Measurements from ENCODE around the gene HEMK1.

HEMK1 gene

DNA sequence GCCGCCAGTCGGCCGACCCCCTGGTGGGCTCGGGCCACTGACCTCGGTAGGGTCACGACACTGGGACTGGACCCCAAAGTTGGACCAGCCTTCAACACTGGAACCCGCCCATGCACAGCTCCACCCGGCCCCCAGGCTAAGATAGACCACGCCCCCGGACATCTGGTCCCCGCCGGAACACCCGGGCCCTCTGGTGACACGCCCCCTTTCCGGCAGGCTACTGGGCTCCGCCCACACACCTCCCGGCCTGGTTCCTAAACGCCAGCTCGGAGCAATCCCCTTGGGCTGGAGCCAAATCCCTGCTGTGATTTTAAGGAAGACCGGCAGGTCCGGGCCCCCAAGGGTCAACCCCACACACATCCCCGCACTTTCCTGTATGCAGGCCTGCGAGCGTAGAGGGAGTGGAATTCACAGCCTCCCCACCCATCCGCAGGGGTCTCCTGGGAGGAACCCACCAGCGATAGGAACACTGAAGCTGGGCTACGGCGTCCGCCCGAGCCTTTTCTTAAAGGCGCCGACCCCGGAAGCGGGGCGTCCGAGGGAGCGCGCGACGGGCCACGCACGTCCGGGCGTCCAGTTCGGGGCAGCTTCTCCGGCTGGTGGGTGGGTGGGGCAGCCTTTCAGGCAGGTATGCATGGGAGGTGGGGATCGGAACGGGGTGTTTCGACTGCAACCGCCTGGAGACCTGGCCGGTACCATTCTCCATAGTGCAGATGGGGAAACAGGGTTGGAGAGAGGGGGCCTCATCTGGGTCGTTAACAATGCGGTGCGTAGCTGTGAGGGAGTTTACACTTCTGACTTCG lies at the start of gene HEMK1:
TSS of gene HEMK1 (plus strand) at position 576 of the 803 bp plus-strand sequence. CDS start 1,583 bp downstream, outside the sequence.
- TF ChIP-seq, protein P1, sequence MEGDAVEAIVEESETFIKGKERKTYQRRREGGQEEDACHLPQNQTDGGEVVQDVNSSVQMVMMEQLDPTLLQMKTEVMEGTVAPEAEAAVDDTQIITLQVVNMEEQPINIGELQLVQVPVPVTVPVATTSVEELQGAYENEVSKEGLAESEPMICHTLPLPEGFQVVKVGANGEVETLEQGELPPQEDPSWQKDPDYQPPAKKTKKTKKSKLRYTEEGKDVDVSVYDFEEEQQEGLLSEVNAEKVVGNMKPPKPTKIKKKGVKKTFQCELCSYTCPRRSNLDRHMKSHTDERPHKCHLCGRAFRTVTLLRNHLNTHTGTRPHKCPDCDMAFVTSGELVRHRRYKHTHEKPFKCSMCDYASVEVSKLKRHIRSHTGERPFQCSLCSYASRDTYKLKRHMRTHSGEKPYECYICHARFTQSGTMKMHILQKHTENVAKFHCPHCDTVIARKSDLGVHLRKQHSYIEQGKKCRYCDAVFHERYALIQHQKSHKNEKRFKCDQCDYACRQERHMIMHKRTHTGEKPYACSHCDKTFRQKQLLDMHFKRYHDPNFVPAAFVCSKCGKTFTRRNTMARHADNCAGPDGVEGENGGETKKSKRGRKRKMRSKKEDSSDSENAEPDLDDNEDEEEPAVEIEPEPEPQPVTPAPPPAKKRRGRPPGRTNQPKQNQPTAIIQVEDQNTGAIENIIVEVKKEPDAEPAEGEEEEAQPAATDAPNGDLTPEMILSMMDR (IDR thresholded peaks at IDR 0.05; ENCODE audit: insufficient read depth, low read depth, low read length, missing control alignments): no peak
- DNase-seq (ENCODE audit: low read depth): peak; percentile 92
- H3K4me3 ChIP-seq (ENCODE audit: low read length): peak within 1 kb of the TSS; percentile 95

DNA sequence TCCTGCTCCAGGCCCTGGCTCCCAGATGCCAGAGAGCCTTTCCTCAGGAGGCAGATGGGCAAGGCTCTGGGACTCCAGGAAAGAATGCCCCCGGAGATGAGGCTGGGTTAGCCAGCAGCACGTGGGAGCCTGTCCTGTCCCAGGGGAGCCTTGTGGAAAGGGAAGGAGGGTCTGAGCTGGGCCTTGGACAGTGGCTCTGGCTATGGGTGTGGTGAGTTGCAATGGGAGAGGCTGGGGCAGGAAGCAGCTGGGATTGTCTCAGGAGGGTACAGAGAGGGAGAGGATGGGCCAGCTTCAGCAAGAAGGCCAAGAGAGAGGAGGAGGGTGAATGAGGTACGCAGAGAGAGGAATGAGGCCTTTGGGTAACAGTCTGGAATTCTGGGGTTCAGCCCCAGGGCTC lies 48.5 kb upstream of the HEMK1 start:
- no peak for DNase-seq (ENCODE audit: low read depth)
- no peak overlapping the region for H3K4me3 ChIP-seq (ENCODE audit: low read length)
- TF ChIP-seq, protein P1 (IDR thresholded peaks at IDR 0.05; ENCODE audit: insufficient read depth, low read depth, low read length, missing control alignments): no peak

- TF ChIP-seq, protein P1 (IDR thresholded peaks at IDR 0.05; ENCODE audit: insufficient read depth, low read depth, low read length, missing control alignments): no peak
- H3K4me3 ChIP-seq (ENCODE audit: low read length): no peak overlapping the region
- DNase-seq (ENCODE audit: low read depth): no peak
These were observed 47.8 kb upstream of the HEMK1 start for GRCh38 chr3:50521572-50521971.

- no peak for DNase-seq (ENCODE audit: low read depth)
- H3K4me3 ChIP-seq (ENCODE audit: low read length): no peak overlapping the region
- TF ChIP-seq, protein P1 (IDR thresholded peaks at IDR 0.05; ENCODE audit: insufficient read depth, low read depth, low read length, missing control alignments): no peak
These were observed 46.0 kb upstream of the HEMK1 start for GRCh38 chr3:50523279-50523811.

DNA sequence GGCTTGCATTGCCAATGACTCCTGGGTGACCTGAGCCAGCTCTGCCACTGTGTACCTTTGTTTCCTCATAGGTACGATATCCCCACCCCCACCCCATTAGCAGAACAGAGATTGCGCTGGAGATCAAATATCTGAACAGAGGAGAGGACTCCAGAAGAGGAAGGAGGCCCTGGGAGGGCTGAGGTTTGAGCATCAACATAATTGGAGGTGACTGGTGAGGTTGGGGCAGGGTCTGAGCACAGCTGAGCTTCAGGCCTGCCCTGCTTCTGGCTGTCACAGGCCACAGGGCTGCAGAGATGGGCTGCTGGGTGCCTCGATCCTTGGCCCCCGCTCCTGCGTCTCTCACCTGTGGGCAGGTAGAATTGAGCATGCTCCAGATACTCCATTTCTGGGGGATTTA lies 44.6 kb upstream of the HEMK1 start:
- TF ChIP-seq, protein P1 (IDR thresholded peaks at IDR 0.05; ENCODE audit: insufficient read depth, low read depth, low read length, missing control alignments): no peak
- no peak for DNase-seq (ENCODE audit: low read depth)
- no peak overlapping the region for H3K4me3 ChIP-seq (ENCODE audit: low read length)

DNA sequence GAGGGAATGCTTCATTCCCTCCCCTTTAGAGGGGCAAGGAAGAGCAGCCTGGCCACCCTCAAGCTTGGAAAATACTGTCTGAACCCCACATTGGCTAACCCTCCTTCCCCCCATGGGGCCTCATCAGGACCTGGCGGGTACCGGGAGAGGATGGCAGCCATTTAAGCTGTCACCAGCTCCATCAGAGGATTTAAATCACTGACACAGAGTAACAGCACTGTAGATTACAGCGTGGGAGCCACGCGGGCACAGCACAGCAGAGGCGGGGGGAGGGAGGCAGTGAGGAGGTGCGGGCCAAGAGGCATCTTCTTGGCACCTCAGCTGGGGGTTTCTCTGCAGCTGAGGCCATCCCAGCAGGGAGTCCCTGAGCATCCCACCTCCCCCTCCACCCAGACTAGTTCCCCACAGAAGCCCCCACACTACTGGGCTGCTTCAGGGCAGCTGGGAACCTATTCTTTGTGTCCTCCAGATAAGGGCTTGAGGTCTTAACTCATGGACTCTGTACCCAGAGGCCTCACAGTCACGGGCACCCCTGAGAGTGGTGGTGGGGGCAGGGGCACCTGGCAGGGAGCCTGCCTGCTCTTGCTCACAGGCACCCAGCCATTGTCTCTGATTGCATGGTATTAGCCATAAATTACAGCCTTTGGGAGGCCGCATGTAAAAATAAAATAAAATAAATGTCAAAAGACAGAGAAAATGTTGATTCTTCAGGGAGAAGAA lies 44.0 kb upstream of the HEMK1 start:
- no peak overlapping the region for H3K4me3 ChIP-seq (ENCODE audit: low read length)
- no peak for DNase-seq (ENCODE audit: low read depth)
- TF ChIP-seq, protein P1 (IDR thresholded peaks at IDR 0.05; ENCODE audit: insufficient read depth, low read depth, low read length, missing control alignments): no peak

Measured in epithelial cell of esophagus (primary cell).